ENCODE data around the gene SLC15A3.

SLC15A3 gene

DNA sequence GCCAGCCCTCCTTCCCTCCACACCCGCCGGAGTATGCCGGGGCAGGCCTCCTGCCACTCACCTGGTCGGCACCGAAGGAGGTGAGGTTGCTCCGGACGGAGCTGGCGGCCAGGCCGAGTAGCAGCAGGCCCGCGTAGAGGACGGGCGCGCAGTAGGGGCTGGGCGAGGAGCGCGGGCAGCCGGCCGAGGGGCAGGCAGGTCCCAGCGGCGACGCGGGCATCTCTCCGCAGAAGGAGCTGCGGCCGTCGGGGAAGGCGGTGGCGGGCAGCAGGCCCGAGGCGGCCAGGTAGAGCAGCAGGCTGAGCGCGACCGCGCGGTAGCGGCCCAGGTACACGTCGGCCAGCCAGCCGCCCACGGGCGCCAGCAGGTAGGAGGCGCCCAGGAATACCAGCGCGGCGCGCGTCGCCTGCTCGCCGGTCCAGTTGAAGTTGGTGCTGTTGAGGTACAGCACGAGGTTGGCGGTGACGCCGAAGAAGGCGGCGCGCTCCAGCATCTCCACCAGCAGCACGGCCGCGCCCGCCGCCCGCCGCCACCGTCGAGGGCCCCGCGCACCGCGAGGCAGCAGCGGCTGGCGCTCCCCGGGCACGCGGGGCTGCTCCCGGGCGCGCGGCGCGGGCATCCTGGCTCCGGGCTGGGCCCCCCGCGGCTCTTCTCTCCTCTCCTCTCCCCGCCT lies 907 bp downstream of the SLC15A3 start:
- no peak for DNase-seq
- in situ Hi-C loops (cut with MboI; ENCODE audit: low pct_unique_long_range_greater_than_20kb, low sequenced_read_pairs): no loop called here

DNA sequence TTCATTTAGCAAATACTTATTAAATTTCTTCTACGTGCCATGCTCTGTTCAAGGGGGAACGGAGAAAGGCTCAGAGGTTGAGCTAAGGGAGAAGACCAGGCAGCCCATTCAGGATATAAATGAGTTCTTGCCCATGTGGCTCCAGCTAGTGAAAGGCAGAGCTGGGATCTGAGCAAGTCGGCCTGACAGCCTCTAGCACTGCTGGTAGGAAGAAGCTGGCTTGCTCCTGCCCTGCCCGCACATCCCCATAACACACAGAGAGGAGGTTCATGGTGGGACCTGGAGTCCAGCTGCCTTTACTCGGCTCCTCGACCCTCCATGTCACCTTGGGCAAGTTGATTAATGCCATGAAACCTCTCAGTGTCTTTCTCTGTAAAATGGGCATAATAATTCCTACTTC lies 2.0 kb downstream of the SLC15A3 start:
- no peak for DNase-seq
- in situ Hi-C loops (cut with MboI; ENCODE audit: low pct_unique_long_range_greater_than_20kb, low sequenced_read_pairs): no loop called here

DNA sequence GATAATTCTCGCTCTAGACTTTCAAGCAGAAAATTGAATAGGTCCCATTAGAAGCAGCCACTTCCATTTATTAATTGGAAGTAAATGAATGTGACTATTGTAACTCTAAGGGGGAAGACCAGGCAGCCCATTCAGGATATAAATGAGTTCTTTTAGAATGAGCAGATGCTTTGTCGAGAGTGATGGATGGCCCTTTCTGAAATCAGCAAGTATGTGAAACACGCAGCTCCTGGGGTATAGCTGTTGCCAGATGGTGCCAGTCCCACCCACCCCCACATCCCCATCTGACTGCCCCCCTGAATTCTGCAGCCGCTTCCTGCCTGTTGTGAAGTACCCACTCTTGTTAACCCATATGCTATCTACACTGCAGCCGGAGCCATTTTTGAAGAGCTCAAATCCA lies 3.7 kb downstream of the SLC15A3 start:
- DNase-seq: no peak
- in situ Hi-C loops (cut with MboI; ENCODE audit: low pct_unique_long_range_greater_than_20kb, low sequenced_read_pairs): no loop called here

DNA sequence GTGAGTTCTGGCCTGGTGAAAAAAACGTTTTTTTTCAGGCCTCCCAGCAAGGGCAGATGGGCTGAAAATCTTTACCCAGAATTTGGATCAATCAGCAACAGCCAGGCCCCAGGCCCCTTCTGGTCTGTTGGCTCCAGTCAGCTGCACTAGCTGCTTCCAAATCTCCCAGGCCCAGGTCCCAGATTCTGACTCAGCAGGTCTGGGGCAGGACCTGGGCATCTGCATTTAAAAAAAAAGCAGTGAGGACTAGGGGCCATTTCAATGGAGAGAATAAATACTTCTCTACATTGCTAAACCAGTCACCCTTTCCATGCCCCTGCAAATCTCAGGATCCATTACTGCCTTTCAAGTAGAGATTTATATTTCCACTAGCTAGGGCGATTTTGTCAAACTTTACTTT lies 4.3 kb downstream of the SLC15A3 start:
- in situ Hi-C loops (cut with MboI; ENCODE audit: low pct_unique_long_range_greater_than_20kb, low sequenced_read_pairs): no loop called here
- DNase-seq: no peak

DNA sequence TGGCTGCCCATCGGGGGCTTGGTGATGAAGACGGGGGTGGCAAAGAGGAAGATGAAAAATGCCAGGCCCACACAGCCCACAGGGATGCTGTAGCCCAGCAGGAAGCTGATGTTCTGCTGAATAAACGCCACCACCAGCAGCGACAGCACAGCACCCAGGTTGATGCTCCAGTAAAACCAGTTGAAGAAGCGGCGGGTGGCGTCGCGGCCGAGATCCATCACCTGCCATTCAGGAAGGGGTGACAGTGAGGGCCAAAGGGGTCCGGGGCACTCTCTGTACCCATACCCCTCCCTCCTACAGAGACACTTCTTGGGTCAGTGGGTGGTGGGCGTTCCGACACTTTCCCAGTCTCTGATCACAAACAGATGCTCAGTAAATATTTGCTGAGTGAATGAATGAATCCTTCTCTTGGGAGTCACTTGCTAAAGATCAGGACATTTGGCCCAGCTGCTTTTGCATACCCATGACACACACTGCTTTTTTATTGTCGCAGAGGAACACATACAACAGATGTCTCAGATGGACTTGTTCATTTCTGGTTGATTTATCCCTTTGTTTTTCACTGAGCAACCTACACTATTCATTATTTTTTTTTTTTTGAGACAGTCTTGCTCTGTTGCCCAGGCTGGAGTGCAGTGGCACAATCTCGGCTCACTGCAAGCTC lies 5.2 kb downstream of the SLC15A3 start:
- DNase-seq: no peak
- in situ Hi-C loops (cut with MboI; ENCODE audit: low pct_unique_long_range_greater_than_20kb, low sequenced_read_pairs): no loop called here

DNA sequence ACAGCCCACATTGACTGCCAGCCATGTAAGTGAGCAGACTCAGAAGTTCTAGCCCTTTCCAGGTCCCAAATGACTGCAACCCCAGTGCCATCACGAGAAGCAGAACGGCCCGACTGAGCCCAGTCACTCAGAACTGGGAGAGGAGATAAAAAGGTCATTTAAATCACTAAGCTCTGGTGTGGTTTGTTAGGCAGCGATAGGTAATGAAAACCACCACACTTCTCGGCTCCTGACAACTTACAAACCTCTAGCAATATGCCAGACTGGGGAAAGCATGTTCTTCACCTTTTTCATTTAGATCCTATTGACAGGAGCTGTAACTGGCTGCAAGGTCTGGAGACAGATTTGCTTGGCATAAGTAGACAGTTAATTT lies 6.7 kb downstream of the SLC15A3 start:
- in situ Hi-C loops (cut with MboI; ENCODE audit: low pct_unique_long_range_greater_than_20kb, low sequenced_read_pairs): no loop called here
- DNase-seq: no peak

DNA sequence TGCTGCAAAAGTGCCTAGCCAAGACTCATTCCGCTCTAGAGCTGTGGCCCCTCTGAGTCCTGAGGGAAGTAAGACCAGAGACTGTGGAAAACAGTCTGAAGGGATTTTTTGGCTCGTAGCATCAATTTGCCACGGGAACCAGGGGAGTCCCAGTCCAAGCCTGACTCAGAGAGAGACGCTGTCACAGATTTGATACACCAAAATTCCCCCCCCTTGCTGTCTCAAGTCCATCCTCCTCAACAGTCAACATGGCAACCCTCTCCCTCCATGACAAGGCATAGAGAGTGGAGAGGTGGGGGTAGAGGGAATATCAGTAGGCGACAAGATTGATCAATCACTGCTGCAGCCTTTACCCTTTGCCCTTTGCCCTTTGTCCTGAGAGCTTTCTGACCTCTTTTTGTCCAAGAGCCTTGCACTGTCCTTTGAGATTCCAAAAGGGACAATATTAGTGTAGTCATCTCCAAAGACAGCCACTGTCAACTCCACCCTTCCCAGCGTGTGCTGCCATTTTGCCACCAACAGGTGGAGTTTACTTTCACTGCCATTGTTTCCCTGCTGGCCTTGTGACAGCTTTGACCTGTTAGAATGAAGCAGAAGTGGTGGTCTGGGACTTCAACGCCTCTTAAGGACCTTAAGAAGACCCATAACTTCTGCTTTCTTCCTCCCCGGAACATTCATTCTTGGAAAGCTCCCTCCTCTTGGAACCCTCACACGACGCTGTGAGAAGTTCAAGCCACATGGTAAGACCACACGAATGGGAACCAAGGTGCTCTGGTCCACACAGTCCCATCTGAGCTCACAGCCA lies 7.3 kb downstream of the SLC15A3 start:
- peak; percentile 82 for DNase-seq

DNA sequence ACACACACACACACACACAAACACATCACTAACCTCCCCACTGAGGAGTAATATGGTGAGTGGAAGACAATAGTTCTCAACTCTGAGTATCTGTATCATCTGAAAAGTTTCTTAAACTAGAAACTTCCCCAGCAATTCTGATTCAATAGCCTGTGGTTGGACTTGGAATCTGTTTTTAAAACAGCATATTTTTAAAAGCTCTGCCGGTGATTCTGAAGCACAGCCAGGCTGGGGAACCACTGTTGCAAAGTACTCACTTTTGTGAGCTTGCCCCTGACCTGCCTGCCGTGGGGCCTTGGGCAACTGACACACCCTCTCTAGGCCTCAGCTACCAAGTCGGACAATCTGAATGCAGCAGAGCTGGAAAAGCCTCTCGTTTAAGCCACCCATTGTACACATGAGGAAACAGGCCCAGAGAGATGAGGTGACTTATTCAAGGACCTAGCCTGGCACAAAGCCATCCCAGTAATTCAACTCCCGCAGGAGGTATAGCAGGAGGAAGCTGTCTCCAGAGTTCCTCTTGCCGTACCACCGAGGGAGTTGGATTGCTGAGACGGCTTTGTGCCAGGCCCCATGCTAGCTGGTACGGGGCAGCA lies 8.9 kb downstream of the SLC15A3 start:
- no peak for DNase-seq
- in situ Hi-C loops (cut with MboI; ENCODE audit: low pct_unique_long_range_greater_than_20kb, low sequenced_read_pairs): no loop called here

More for the DNA sequence above, 7.3 kb downstream of the SLC15A3 start:
- in situ Hi-C loops (cut with MboI; ENCODE audit: low pct_unique_long_range_greater_than_20kb, low sequenced_read_pairs): no loop called here

DNA sequence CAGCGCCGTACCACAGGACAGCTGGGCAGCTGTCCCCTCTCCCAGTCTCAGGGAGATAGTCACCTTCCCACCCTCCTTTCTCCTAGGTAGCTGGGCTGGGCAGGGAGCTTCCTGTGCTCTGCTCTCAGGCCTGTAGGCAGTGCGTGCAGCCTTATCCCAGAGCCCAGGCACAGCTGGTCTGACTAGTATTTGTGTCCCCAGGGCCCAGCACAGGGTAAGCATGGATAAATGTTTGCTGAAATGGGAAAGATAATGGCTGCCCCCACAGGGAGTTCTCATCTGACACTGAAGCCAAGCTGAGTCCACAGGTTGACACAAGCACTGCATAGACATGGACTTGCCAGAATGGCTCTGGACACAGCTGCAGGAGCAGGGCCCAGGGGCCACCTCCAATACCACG lies 9.8 kb downstream of the SLC15A3 start:
- in situ Hi-C loops (cut with MboI; ENCODE audit: low pct_unique_long_range_greater_than_20kb, low sequenced_read_pairs): no loop called here
- no peak for DNase-seq

DNA sequence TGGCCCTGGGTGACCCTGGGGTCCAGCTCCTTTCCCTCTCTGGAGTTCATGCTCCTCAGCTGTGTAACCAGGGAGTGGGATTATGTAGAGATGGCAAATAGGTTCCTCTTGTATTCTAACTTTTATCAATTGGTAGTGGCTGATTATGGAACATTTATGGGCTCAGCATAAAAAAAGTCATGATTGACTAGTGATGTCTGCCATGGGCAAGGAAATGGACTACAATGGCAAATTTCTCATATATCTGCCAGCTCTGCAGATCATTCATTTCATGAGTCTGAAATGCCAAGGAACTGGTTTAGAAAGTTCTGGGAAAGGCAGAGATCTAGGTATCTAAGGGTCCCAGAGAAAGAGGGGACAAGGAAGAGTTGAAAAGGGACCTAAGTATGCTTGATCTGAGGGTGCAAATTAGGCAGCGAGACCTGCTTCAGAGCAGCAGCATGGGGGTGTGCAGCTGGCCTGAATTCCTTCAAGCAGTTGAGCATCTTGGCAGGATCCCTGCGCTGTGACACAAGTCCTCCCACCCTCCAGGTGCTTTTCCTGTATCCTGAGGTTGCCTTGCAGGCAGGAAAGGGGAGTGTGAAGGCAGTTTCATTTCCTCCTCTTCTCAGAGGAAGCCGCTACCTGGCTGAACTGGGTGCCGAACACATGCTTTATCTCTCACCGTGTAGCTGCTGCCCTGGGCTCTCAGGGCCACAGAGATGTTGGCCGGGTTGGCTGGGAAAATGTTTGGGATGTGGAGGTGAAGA lies 10.4 kb downstream of the SLC15A3 start:
- no peak for DNase-seq
- in situ Hi-C loops (cut with MboI; ENCODE audit: low pct_unique_long_range_greater_than_20kb, low sequenced_read_pairs): no loop called here

DNA sequence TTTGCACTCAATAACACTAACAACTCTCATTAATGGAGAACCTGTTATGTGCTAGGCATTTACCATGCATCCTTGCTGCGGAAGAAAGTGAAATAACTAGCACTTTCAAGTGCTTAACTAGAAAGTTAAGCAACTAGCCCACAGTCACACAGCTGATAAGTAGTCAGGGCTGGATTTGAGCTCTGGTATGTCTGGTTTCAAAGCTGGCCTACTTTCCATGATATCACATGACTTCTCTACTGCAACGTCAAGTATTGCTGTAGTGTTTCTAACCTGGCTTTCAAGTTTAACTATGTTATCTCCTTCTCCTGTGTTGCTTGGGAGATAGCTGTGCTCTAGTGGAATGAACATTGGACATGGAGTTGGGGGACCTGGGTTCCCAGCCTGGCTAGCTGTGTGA lies 12.1 kb downstream of the SLC15A3 start:
- in situ Hi-C loops (cut with MboI; ENCODE audit: low pct_unique_long_range_greater_than_20kb, low sequenced_read_pairs): no loop called here

DNA sequence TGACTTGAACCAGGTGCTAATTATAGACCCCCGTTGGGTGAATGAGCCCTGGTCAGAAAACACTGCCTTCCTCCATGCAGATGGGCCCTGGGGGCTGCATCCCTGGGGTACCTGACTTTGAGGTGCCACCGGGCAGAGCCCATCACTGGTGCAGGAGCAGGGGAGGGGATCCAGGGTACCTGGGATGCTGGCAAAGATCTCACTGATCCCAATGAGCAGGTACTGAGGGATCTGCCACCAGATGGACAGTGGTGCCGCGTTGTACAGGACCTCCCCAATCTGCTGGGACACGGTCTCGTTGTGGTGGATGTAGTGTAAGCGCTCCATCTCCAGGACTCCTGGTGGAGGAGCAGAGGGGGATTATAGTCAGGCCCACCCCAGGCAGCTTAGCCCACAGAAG lies 12.7 kb downstream of the SLC15A3 start:
- in situ Hi-C loops (cut with MboI; ENCODE audit: low pct_unique_long_range_greater_than_20kb, low sequenced_read_pairs): no loop called here
- no peak for DNase-seq

More for the DNA sequence above, 12.1 kb downstream of the SLC15A3 start:
- DNase-seq: no peak

DNA sequence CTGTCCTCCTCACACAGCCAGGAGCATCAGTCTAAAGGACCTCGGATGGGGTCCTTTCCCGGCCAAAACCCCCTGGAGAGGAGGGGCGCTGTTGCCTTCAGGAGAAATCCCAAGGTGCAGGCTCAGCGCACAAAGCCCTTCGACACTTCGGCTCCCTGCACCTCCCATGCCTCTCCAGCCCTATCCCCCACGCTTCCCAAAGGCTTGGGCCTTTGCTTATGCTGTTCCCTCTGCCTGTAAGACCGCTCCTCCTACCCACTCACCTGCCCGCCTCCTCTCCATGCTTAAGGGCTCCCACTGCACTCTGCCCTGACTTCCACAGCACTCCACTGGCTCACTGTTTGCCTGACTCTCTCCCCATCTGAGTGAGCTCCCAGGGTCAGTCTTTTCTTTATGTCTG lies 13.5 kb downstream of the SLC15A3 start:
- DNase-seq: no peak
- in situ Hi-C loops (cut with MboI; ENCODE audit: low pct_unique_long_range_greater_than_20kb, low sequenced_read_pairs): no loop called here

DNA sequence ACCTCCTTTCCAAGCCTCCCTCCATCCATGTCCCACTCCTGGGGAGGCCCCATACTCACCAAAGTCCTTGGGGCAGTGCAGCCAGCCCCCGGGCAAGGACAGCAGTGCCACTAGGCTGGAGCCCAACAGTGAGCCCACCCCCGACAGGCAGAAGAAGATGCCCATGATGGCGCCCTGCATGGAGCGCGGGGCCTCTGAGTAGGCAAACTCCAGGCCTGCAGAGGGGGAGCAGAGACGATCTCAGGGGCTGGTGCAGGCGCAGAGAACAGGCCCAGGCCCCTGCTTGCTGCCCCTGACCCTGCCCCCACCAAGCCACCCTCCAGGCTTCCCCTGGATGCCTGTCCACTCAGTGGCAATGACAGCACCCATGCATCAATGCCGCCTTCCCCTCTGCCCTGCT lies 14.2 kb downstream of the SLC15A3 start:
- no peak for DNase-seq
- in situ Hi-C loops (cut with MboI; ENCODE audit: low pct_unique_long_range_greater_than_20kb, low sequenced_read_pairs): no loop called here

DNA sequence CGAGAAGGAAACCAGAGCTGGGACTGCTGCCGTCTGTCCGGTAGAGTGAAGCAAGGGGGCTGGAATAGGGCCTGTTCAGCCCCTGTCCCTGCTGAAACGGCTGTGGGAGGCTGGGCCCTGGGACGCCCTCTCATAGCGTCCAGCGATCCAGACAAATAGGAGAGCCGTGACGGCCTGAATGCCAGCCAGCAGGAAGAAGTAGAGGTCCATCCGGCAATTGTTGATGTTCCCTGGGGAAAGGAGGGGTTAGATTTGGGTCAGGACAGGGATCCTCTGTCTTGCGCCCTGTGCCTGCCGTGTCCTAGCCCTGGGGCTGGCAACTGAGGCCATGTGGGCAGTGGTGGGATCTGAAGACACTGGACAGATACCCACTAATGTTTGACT lies 14.8 kb downstream of the SLC15A3 start:
- in situ Hi-C loops (cut with MboI; ENCODE audit: low pct_unique_long_range_greater_than_20kb, low sequenced_read_pairs): no loop called here
- DNase-seq: no peak

DNA sequence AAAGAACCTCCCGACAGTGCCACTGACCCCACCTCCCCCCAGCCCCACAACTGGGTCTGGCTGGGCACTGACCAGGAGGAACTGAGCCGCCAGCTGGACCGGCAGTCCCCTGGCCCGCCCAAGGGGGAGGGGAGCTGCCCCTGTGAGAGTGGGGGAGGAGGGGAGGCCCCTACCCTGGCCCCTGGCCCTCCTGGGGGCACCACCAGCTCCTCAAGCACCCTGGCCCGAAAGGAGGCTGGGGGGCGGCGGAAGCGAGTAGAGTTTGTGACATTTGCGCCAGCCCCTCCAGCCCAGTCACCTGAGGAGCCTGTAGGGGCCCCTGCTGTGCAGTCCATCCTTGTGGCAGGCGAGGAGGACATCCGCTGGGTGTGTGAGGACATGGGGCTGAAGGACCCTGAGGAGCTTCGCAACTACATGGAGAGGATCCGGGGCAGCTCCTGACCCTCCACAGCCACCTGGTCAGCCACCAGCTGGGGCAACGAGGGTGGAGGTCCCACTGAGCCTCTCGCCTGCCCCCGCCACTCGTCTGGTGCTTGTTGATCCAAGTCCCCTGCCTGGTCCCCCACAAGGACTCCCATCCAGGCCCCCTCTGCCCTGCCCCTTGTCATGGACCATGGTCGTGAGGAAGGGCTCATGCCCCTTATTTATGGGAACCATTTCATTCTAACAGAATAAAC lies 15.4 kb downstream of the SLC15A3 start:
- in situ Hi-C loops (cut with MboI; ENCODE audit: low pct_unique_long_range_greater_than_20kb, low sequenced_read_pairs): no loop called here
- no peak for DNase-seq

DNA sequence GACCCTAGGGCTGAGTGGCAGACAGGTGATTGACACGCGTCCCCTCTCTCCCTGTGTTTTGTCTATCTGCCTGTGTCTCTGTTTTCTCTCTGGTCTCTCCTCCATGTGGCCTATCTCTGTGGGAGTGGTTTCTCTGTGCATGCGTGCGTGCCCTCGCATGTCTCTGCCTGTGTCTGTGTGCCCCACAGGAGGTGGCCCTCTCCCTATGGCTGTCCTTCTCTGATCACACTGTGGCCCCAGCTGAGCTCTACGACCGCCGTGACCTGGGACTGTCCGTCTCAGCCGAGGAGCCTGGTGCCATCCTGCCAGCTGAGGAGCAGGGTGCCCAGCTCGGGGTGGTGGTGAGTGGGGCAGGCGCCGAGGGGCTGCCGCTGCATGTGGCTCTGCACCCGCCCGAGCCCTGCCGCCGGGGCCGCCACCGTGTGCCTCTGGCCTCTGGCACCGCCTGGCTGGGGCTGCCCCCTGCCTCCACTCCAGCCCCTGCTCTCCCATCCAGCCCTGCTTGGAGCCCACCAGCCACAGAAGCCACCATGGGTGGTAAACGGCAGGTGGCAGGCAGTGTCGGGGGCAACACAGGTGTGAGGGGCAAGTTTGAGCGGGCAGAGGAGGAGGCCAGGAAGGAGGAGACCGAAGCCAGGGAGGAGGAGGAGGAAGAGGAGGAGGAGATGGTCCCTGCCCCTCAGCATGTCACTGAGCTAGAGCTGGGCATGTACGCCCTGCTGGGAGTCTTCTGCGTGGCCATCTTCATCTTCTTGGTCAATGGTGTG lies 16.1 kb downstream of the SLC15A3 start:
- in situ Hi-C loops (cut with MboI; ENCODE audit: low pct_unique_long_range_greater_than_20kb, low sequenced_read_pairs): no loop called here
- no peak for DNase-seq

All from KBM-7 (cell line).